ENCODE results near the gene FTCDNL1.

- TF ChIP-seq CTCF (CRISPR knock-in tag; IDR thresholded peaks at IDR 0.05) (no peak), TAF1 (CRISPR knock-in tag; IDR thresholded peaks at IDR 0.05) (no peak), TP53 (CRISPR knock-in tag; conservative IDR thresholded peaks at IDR 0.05) (no peak), ZNF331 (CRISPR knock-in tag; IDR thresholded peaks at IDR 0.05) (no peak), TCF7L2 (IDR thresholded peaks at IDR 0.05; ENCODE audit: low read depth, low read length) (no peak)
Measured at GRCh38 chr2:199751492-199752120, 99.4 kb downstream of the FTCDNL1 start.
